ENCODE results near the gene FBXW2. TPM values are rescaled to one million over a fixed set of nuclear protein-coding genes. Genes with fewer than 3 reads are reported as not detected.

FBXW2 gene
- total and polyA plus RNA-seq, 2 donors (not counting 3 experiments of a cell fraction or from before 2014, with no cell fraction given) = 32.5 to 70.2 TPM

DNA sequence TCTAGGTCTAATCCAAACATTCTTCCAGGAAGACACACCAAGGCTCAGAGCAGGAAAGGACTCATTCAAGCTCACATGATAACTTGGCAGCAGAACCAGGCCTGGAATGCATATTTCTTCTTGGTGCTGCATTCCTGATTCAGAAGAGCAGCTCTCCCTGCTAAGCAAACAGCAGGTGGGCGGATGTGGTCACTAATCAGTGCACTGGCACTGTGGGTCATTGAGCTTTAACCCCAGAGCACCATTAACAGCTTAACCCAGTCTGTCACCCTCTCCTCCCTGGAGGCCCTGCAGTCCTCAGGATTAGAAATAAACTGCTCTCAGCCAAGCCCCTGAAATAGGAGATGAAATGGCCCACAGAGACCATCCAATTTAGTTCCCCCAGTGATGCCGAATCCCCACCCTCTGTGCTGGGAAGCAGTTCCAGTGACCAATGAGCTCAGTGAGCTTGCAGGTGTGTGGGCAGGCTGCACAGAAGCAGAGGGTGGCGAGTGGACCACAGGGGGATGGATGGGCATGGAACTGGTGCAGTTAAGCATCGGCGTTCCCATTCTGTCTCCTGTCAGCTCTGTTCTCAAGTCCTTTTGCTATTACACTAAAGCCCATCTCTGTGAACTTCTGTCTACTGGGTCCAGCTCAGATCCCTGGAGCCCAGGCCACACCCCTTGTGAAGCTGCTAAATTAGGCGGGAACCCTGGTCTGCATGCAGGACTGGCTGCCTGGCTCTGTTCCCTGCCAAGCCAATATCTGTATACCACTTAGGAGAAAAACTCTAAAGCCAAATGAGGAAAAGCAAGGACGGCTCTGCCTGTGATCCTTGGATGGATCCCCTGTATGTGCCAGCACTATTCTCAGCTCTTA, 62.3 kb downstream of the FBXW2 start:
- dilution Hi-C loops (cut with MboI; ENCODE audit: extremely low pct_ligation_motif_present, low sequenced_read_pairs) = no loop called here
- H3K4me1 ChIP-seq (ENCODE audit: control insufficient read depth, extremely low read depth, insufficient read depth, low read length) = peaks cover 15% of the 10 kb centered on the region
- TF ChIP-seq, protein P1, sequence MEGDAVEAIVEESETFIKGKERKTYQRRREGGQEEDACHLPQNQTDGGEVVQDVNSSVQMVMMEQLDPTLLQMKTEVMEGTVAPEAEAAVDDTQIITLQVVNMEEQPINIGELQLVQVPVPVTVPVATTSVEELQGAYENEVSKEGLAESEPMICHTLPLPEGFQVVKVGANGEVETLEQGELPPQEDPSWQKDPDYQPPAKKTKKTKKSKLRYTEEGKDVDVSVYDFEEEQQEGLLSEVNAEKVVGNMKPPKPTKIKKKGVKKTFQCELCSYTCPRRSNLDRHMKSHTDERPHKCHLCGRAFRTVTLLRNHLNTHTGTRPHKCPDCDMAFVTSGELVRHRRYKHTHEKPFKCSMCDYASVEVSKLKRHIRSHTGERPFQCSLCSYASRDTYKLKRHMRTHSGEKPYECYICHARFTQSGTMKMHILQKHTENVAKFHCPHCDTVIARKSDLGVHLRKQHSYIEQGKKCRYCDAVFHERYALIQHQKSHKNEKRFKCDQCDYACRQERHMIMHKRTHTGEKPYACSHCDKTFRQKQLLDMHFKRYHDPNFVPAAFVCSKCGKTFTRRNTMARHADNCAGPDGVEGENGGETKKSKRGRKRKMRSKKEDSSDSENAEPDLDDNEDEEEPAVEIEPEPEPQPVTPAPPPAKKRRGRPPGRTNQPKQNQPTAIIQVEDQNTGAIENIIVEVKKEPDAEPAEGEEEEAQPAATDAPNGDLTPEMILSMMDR (IDR thresholded peaks at IDR 0.05; ENCODE audit: extremely low read depth in 1 of 2, insufficient read depth in 1 of 2, low read depth in 1 of 2, low read length in 2 of 2) = no peak
- TF ChIP-seq POLR2AphosphoS5 (IDR thresholded peaks at IDR 0.05; ENCODE audit: insufficient read depth, low read depth, low read length) = peak; percentile 96
- TF ChIP-seq GATA2 (IDR thresholded peaks at IDR 0.05; ENCODE audit: insufficient read depth, insufficient read length, low read depth, low read length) = peak; percentile 87
- no peak for TF ChIP-seq MYC (IDR thresholded peaks at IDR 0.05; ENCODE audit: low read depth, low read length)
- peak; percentile 59 for TF ChIP-seq FOS (IDR thresholded peaks at IDR 0.05; ENCODE audit: borderline replicate concordance, insufficient read depth, low read length)
- peak; percentile 38 for TF ChIP-seq POLR2A (IDR thresholded peaks at IDR 0.05; ENCODE audit: low read depth, low read length)
- peak; percentile 64 for TF ChIP-seq JUN (IDR thresholded peaks at IDR 0.05; ENCODE audit: borderline replicate concordance, insufficient read depth, insufficient read length, low read depth)
- no peaks in the 10 kb centered on the region for H3K9me1 ChIP-seq (replicated peaks; ENCODE audit: control insufficient read depth, extremely low read depth, insufficient read depth, low read length)
- DNase-seq (ENCODE audit: low read depth, low spot score) = peak; percentile 92
- no peaks in the 10 kb centered on the region for H3K9me3 ChIP-seq (replicated peaks; ENCODE audit: control insufficient read depth, insufficient read depth, low read length)
- no peaks in the 10 kb centered on the region for H3K79me2 ChIP-seq (ENCODE audit: control insufficient read depth, insufficient read depth, low read length)
- no peak overlapping the region for H2AFZ ChIP-seq (ENCODE audit: low read depth, low read length)
- H3K27ac ChIP-seq (ENCODE audit: insufficient read depth, low read depth, low read length) = no peak overlapping the region
- H3K36me3 ChIP-seq (ENCODE audit: control insufficient read depth in 2 of 2, extremely low read depth in 1 of 2, insufficient read depth in 2 of 2, low read length in 2 of 2) = no peaks in the 10 kb centered on the region
- BruUV-seq (replicated peaks) = no TSS peak
- peak; percentile 98 for FAIRE-seq
- no peak overlapping the region for H3K4me3 ChIP-seq (replicated peaks in 1 of 3; ENCODE audit: insufficient read depth in 1 of 3, low read depth in 1 of 3, low read length in 3 of 3)
- no peaks in the 10 kb centered on the region for H3K27me3 ChIP-seq (ENCODE audit: control insufficient read depth in 2 of 2, insufficient read depth in 2 of 2, low read length in 2 of 2)
- intact Hi-C loops (cut with micrococcal nuclease) = loop anchor here (1.0 kb wide), 1 partner anchor 17 kb away; the partner anchor contains the start of gene MEGF9
- no peak overlapping the region for H3K4me2 ChIP-seq (ENCODE audit: insufficient read depth, low read length)
- no peaks in the 10 kb centered on the region for H4K20me1 ChIP-seq (replicated peaks; ENCODE audit: control insufficient read depth, extremely low read depth, insufficient read depth, low read length)
- ChIA-PET CTCF (interaction anchor here (0.6 to 2.9 kb wide), 5 partner anchors 10 to 159 kb away, joined by 3 to 16 read pairs (median 9); partner anchors contain the start of gene MEGF9), POLR2A (interaction anchor here (0.7 to 0.9 kb wide), 3 partner anchors 9 to 62 kb away, joined by 3 to 4 read pairs (median 3); partner anchors contain the start of gene FBXW2)
- no peak overlapping the region for H3K9ac ChIP-seq (replicated peaks; ENCODE audit: extremely low read depth, insufficient read depth, low read length)
